ENCODE measurements around the gene LTB4R2.

- TF ChIP-seq CTCF (IDR thresholded peaks at IDR 0.05): no peak
- TF ChIP-seq CBFB (CRISPR knock-in tag; IDR thresholded peaks at IDR 0.05; ENCODE audit: low read depth): no peak
- no peak for TF ChIP-seq ATF6 (CRISPR knock-in tag; IDR thresholded peaks at IDR 0.05)
- no peak for TF ChIP-seq SP1 (CRISPR knock-in tag; conservative IDR thresholded peaks at IDR 0.05)
- TF ChIP-seq PRRX2 (CRISPR knock-in tag; IDR thresholded peaks at IDR 0.05): no peak
- no peak for TF ChIP-seq ZNF138 (CRISPR knock-in tag; conservative IDR thresholded peaks at IDR 0.05)
- no peak for TF ChIP-seq ZNF263 (CRISPR knock-in tag; IDR thresholded peaks at IDR 0.05; ENCODE audit: low read depth)
- no peak for TF ChIP-seq ZNF512 (CRISPR knock-in tag; IDR thresholded peaks at IDR 0.05; ENCODE audit: borderline replicate concordance)
- no peak for TF ChIP-seq USF1 (CRISPR knock-in tag; IDR thresholded peaks at IDR 0.05)
- TF ChIP-seq NFATC4 (CRISPR knock-in tag; IDR thresholded peaks at IDR 0.05): no peak
- no peak for TF ChIP-seq FOXJ3 (CRISPR knock-in tag; IDR thresholded peaks at IDR 0.05; ENCODE audit: borderline replicate concordance)
- no peak for TF ChIP-seq GTF2I (CRISPR knock-in tag; conservative IDR thresholded peaks at IDR 0.05)
These were observed 21.9 kb downstream of the LTB4R2 start for GRCh38 chr14:24331731-24332267.

Data from WTC11 (cell line).